ENCODE data around the gene STX19. TPM values are rescaled to one million over a fixed set of nuclear protein-coding genes. Genes with fewer than 3 reads are reported as not detected.
A peak's percentile ranks its signal among the peaks of the same experiment; 100 is the strongest.
"Not testable (repeated sequence)": the region's sequence is repeated elsewhere in the genome, so short reads cannot be mapped to it uniquely, and the experiment has no call there.

Gene STX19
- polyA plus RNA-seq, 3 donors from 2014 or later: 0.49 TPM; not detected in 2

DNA sequence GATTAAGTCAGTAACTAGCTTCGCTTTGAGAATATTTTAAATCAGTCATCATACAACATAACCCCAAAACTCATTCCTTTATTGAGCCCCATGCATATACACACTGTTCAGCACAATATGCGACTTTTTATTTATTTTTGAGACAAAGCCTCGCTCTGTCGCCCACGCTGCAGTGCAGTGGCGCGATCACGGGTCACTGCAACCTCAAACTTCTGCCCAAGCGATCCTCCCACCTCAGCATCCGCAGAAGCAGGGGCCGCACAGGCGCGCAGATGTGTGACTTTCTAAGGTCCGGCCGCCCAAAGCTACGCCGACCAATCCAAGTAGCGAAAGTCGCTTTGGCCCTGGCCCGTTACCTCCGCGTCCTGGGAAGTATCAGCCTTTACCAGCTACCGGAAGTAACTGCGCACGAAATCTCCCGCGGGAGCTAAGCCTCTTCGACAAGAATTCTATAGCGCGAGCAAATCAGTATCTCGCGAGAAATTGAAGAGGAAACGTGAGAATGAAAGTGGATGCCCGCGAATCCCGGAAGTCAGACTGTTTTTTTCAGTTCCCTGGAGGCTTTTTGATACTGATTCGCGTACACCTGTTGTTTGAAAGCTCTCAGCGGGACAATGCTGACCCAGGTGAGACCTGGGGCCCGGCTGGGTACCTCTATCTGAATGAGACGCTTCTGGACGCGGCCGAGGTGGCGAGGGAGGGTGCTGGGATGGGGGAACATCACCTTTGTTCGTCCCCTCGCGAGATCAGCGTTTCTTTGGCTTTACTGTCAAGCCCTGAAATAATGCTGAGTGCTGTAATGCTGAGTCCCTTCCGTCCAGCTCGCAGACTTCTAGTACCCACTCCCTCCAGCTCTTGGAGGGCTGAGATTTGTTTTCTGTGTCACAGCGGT, 34.4 kb upstream of the STX19 start, which contains the start of the genes DHFR2 and NSUN3:
Gene DHFR2 (minus strand): TSS at position 404 of the 892 bp plus-strand sequence. CDS start 1,405 bp downstream, outside the sequence.
Gene NSUN3 (plus strand): TSS at position 549 of the 892 bp plus-strand sequence. CDS start 66 bp downstream, at position 615.
- peaks cover 4 to 8% (median 5%) of the 10 kb centered on the region in 3 donors for H3K36me3 Mint-ChIP-seq
- H3K27me3 Mint-ChIP-seq (ENCODE audit: low read depth in 3 of 3): peaks cover 5 to 18% (median 6%) of the 10 kb centered on the region in 3 donors
- no peaks in the 10 kb centered on the region for H3K9me3 Mint-ChIP-seq
- peak; percentile 89 to 93 (median 92) for DNase-seq
- H3K4me1 Mint-ChIP-seq: peaks cover 48 to 63% of the 10 kb centered on the region in 2 donors
- peak within 1 kb of the TSS; percentile 99 to 100 (median 100) for H3K27ac Mint-ChIP-seq
- peak within 1 kb of the TSS; percentile 94 to 100 (median 100) for H3K4me3 Mint-ChIP-seq

DNA sequence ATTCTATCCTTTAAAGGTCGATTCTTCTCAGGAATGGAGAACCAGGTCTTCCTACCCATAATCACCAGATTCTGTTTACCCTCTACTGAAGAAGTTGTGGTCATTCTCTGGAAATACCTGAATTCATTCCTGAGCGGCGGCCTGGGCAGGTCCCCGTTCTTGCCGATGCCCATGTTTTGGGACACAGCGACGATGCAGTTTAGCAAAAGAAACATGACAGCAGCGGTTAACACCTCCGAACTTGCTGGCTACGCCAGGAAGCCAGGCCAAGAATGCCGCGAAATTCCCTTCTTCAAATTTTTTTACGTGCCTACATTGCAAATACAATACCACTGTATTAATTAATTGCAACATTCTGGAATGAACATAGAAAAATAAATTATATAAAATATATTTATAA, 32.9 kb upstream of the STX19 start:
- Mint-ChIP-seq H3K9me3 (no peaks in the 10 kb centered on the region), H3K4me1 (peaks cover 36 to 48% of the 10 kb centered on the region in 2 donors), H3K27me3 (ENCODE audit: low read depth in 3 of 3) (peaks cover 5 to 18% (median 6%) of the 10 kb centered on the region in 3 donors), H3K36me3 (peaks cover 0 to 4% (median 0%) of the 10 kb centered on the region in 3 donors), H3K4me3 (no peak overlapping the region), H3K27ac (no peak overlapping the region)
- DNase-seq: no peak

DNA sequence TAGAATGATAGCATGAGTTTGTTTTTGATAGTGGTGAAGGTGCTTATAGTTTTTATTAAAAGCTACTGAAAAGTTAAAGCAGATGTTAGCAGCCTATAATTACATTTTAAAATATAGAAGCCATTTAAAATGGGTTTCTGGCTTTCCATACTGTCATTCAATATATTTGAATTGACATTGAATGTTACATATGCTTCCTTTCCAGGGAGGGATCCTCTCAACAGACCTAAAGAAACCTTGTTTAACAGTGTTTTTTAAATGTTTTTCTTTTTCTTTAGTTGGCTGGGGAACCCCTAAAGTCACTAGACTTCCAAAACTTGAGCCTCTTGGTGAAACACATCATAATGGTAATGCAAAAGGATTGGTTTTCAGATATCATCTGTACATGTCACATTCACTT, 22.1 kb upstream of the STX19 start:
- H3K27ac Mint-ChIP-seq: no peak overlapping the region
- H3K27me3 Mint-ChIP-seq (ENCODE audit: low read depth in 3 of 3): no peaks in the 10 kb centered on the region
- H3K4me3 Mint-ChIP-seq: no peak overlapping the region

DNA sequence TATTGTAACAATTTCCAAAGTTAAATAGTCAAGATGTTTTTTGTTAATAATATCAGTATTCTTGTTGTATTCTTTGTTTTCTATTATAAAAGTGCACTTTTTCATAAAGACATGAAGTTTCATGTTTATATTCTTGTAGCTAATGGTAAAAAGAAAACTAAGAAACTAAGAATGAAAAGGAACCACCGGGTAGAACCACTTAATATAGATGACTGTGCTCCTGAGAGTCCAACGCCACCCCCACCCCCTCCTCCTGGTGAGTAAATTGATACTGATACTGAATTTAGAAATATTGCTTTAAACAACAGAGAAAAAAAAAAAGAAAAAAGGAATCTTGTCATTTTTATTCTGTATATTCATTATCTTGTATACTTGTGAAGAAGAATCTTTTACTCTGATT, 20.9 kb upstream of the STX19 start:
- no peak overlapping the region for H3K4me3 Mint-ChIP-seq
- H3K27me3 Mint-ChIP-seq (ENCODE audit: low read depth in 3 of 3): no peaks in the 10 kb centered on the region
- H3K27ac Mint-ChIP-seq: no peak overlapping the region
- H3K9me3 Mint-ChIP-seq: no peaks in the 10 kb centered on the region
- no peak for DNase-seq
- peaks cover 4 to 14% (median 11%) of the 10 kb centered on the region in 3 donors for H3K36me3 Mint-ChIP-seq
- H3K4me1 Mint-ChIP-seq: no peaks in the 10 kb centered on the region

More for the DNA sequence above, 22.1 kb upstream of the STX19 start:
- Mint-ChIP-seq H3K4me1 (no peaks in the 10 kb centered on the region), H3K9me3 (no peaks in the 10 kb centered on the region), H3K36me3 (peaks cover 4 to 7% (median 5%) of the 10 kb centered on the region in 3 donors)
- DNase-seq: no peak

DNA sequence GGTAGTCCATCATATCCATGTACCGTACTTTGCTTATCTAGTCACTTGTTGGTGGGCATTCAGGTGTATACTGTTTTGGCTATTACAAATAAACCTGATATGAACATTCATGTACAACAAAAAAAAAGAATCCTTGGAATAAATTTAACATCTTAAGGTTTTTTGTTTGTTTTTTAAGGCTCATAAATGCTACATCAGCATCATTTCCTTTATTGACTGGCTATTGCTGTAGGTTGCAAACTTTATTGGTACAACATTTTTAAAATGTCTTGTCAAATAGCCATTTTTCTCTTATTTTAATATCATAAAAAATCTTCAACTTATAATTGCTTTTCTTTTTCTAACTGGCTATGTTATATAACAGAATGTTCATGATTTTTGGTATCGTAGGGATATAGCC, 18.1 kb upstream of the STX19 start:
- H3K36me3 Mint-ChIP-seq: peaks cover 0 to 16% (median 12%) of the 10 kb centered on the region in 3 donors
- DNase-seq: no peak
- no peak overlapping the region for H3K4me3 Mint-ChIP-seq
- no peak overlapping the region for H3K27ac Mint-ChIP-seq
- peaks cover 3 to 6% (median 3%) of the 10 kb centered on the region in 3 donors for H3K27me3 Mint-ChIP-seq (ENCODE audit: low read depth in 3 of 3)
- no peaks in the 10 kb centered on the region for H3K9me3 Mint-ChIP-seq
- H3K4me1 Mint-ChIP-seq: no peaks in the 10 kb centered on the region

DNA sequence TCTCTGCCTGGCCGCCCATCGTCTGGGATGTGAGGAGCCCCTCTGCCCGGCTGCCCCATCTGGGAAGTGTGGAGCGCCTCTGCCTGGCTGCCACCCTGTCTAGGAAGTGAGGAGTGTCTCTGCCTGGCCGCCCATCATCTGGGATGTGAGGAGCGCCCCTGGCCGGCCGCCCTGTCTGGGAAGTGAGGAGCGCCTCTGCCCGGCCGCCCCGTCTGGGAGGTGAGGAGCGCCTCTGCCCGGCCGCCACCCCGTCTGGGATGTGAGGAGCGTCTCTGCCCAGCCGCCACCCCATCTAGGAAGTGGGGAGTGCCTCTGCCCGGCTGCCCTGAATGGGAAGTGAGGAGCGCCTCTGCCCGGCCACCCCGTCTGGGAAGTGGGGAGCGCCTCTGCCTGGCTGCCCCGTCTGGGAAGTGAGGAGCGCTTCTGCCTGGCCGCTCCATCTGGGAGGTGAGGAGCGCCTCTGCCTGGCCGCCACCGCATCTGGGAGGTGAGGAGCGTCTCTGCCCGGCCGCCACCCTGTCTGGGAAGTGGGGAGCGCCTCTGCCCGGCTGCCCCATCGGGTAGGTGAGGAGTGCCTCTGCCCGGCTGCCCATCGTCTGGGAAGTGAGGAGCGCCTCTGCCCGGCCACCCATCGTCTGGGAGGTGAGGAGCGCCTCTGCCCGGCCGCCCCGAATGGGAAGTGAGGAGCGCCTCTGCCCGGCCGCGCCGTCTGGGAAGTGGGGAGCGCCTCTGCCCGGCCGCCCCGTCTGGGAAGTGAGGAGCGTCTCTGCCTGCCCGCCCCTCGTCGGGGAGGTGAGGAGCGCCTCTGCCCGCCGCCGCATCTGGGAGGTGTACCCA, 15.9 kb upstream of the STX19 start:
- peaks cover 0 to 16% (median 12%) of the 10 kb centered on the region in 3 donors for H3K36me3 Mint-ChIP-seq
- not testable (repeated sequence) for H3K4me1 Mint-ChIP-seq; H3K27ac Mint-ChIP-seq; H3K9me3 Mint-ChIP-seq; H3K27me3 Mint-ChIP-seq (ENCODE audit: low read depth in 3 of 3); H3K4me3 Mint-ChIP-seq; DNase-seq

DNA sequence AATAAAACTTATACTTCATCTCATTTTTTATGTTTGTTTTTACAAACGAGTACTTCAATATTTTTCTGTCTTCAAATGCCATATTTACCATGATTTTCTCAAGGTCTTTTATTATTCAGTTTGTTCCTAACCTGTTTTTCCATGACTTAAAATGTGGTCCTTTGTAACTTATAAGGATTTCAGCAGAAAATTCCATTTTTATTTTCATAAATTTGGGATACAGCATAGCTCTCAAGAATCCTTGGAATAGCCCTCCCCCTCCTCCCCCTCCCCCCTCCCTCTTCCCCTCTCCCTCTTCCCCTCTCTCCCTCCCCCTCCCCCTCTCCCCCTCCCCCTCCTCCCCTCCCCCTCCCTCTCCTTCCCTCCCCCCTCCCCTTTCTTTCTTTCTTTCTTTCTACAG, 14.9 kb upstream of the STX19 start:
- DNase-seq: no peak
- H3K27me3 Mint-ChIP-seq (ENCODE audit: low read depth in 3 of 3): peaks cover 3 to 8% (median 3%) of the 10 kb centered on the region in 3 donors
- no peaks in the 10 kb centered on the region for H3K4me1 Mint-ChIP-seq
- peaks cover 0 to 16% (median 12%) of the 10 kb centered on the region in 3 donors for H3K36me3 Mint-ChIP-seq
- peak overlapping the region in 1 of 5 donors; percentile 13 for H3K4me3 Mint-ChIP-seq
- no peaks in the 10 kb centered on the region for H3K9me3 Mint-ChIP-seq
- H3K27ac Mint-ChIP-seq: peak overlapping the region in 1 of 6 donors; percentile 39

DNA sequence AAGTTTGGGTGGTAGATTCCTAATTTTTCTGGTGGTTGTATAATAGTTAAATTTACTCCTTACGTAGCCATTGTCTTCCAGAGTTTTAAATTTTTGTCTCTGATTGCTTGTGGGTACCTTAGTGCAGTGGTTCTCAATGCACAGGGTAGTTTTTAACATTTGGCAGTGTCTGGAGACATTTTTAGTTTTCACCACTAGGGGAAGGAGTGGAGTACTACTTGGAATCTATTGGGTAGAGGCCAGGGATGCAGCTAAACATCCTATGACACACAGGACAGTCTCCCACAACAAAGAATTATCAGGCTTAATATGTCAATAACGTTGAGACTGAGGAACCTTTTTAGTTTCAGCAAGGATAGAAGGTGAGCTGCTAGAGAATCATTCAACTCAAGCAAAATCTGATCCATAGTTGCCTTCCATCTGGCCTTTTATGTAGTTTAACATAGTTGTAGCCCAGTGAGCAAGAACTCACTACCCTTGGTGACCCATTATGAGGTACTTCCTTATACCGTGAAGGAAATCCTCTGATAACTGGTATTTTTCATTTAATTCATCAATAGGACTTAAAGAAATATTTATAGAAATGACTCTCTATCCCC, 8.6 kb upstream of the STX19 start:
- peak in 1 of 3 donors; percentile 2 for DNase-seq
- Mint-ChIP-seq H3K27me3 (ENCODE audit: low read depth in 3 of 3) (peaks cover 0 to 2% (median 0%) of the 10 kb centered on the region in 3 donors), H3K4me1 (no peaks in the 10 kb centered on the region), H3K36me3 (peaks cover 0 to 6% (median 4%) of the 10 kb centered on the region in 3 donors), H3K9me3 (no peaks in the 10 kb centered on the region), H3K27ac (no peak overlapping the region), H3K4me3 (no peak overlapping the region)

DNA sequence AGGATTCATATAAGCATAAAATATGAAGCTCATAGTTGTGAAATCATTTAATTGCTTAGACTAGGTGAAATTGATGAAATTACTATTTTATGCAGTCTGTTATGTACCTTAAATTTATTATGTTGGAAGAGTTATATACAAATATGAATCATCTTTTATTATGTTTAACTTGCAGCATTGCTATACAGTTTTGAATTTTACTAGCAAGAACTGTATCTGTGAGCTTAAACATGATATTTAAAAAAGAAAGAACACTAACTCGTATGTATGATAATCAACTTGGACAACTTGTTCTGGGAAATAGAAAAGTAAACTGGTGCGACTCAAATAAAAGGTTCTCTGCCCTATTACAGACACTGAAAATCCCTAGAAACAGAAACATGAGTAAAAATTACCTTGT, 1.8 kb downstream of the STX19 start:
- no peaks in the 10 kb centered on the region for H3K9me3 Mint-ChIP-seq
- no peak overlapping the region for H3K4me3 Mint-ChIP-seq
- peaks cover 0 to 4% (median 0%) of the 10 kb centered on the region in 3 donors for H3K36me3 Mint-ChIP-seq
- no peaks in the 10 kb centered on the region for H3K27me3 Mint-ChIP-seq (ENCODE audit: low read depth in 3 of 3)
- H3K4me1 Mint-ChIP-seq: no peaks in the 10 kb centered on the region
- no peak overlapping the region for H3K27ac Mint-ChIP-seq
- DNase-seq: no peak

DNA sequence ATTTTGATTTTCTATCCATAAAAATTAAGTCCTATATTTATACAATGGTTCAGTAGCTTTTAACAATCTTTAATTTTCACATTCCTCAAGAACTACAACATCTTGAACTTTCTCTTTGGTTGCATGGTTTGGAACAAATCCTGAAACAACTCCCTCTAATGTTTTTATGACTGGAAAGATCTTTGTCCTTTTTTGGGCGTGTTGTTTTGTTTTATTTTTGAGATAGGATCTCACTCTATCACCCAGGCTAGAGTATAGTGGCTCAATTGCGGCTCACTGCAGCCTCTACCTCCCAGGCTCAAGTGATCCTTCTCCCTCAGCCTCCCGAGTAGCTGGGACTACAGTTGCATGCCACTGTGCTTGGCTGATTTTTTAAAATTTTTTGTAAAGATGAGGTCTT, 4.0 kb downstream of the STX19 start:
- H3K27ac Mint-ChIP-seq: no peak overlapping the region
- no peak for DNase-seq
- H3K9me3 Mint-ChIP-seq: no peaks in the 10 kb centered on the region
- H3K4me3 Mint-ChIP-seq: no peak overlapping the region
- H3K36me3 Mint-ChIP-seq: peaks cover 0 to 6% (median 0%) of the 10 kb centered on the region in 3 donors
- H3K27me3 Mint-ChIP-seq (ENCODE audit: low read depth in 3 of 3): no peaks in the 10 kb centered on the region
- no peaks in the 10 kb centered on the region for H3K4me1 Mint-ChIP-seq

DNA sequence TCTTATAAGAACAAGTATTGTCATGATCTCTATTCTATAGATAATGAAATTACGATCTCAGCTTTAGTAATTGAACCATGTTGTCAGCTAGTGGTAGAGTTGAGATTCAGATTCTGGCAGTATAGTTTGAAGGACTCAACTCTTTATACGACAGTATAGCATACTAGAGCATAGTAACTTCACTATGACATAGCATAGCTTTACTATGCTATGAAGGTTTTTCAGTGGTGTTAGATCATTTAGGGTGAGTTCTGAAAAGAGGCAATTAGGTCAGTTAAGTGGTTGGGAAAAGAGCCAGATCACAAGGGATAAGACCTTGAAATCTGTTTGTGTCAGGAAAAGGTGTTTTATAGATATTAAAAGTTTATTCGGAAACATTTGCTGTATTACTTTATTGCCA, 8.1 kb downstream of the STX19 start:
- Mint-ChIP-seq H3K27ac (no peak overlapping the region), H3K4me3 (no peak overlapping the region), H3K36me3 (peaks cover 0 to 8% (median 0%) of the 10 kb centered on the region in 3 donors), H3K9me3 (no peaks in the 10 kb centered on the region), H3K27me3 (ENCODE audit: low read depth in 3 of 3) (no peaks in the 10 kb centered on the region), H3K4me1 (no peaks in the 10 kb centered on the region)
- no peak for DNase-seq

DNA sequence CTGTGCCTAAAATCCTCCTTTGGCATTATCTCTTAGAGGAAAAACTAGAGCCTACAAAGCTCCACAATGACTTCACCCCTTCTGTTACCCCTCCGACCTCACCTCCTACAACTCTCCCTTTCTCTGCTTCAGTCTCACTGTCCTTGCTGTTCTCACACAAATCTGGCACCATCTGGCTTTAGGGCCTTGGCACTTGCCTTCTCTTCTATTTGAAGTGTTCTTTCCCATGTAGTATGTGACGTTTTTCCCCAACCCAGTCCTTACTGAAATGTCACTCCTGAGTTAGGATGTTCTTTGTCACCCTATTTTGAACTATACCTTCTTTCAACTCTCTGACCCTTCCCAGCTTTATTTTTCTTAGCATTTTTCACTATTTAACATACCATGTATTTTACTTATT, 8.7 kb downstream of the STX19 start:
- no peak for DNase-seq
- H3K4me3 Mint-ChIP-seq: no peak overlapping the region
- H3K9me3 Mint-ChIP-seq: no peaks in the 10 kb centered on the region
- peaks cover 0 to 8% (median 0%) of the 10 kb centered on the region in 3 donors for H3K36me3 Mint-ChIP-seq
- H3K4me1 Mint-ChIP-seq: no peaks in the 10 kb centered on the region
- H3K27me3 Mint-ChIP-seq (ENCODE audit: low read depth in 3 of 3): no peaks in the 10 kb centered on the region
- no peak overlapping the region for H3K27ac Mint-ChIP-seq

DNA sequence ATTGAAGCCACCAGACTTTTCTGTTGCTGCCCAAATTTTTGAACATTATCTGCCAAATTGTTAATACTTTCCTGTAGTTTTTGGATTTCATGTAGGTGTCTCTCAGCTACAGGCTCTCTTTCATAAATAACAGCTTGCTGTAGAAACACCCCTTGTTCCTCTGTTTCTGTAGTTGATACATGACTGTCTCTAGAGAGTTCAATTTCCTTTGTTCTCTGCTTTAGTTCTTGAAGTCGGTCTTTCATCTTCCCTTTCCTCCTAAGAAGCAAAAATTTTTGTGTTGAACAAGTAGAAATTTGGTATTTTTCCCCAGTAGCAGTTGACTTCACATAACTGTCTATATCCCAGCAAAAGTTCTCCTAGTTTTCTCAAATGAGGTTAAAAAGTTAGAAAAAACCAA, 13.4 kb downstream of the STX19 start:
- Mint-ChIP-seq H3K27ac (no peak overlapping the region), H3K4me3 (no peak overlapping the region), H3K9me3 (no peaks in the 10 kb centered on the region), H3K36me3 (peaks cover 0 to 10% (median 0%) of the 10 kb centered on the region in 3 donors), H3K27me3 (ENCODE audit: low read depth in 3 of 3) (no peaks in the 10 kb centered on the region), H3K4me1 (no peaks in the 10 kb centered on the region)
- DNase-seq: no peak

All from immature natural killer cell (primary cell).